ENCODE measurements around the gene SIRT6.
A peak's percentile ranks its signal among the peaks of the same experiment; 100 is the strongest.
"Not testable (repeated sequence)": the region's sequence is repeated elsewhere in the genome, so short reads cannot be mapped to it uniquely, and the experiment has no call there.

SIRT6 gene

DNA sequence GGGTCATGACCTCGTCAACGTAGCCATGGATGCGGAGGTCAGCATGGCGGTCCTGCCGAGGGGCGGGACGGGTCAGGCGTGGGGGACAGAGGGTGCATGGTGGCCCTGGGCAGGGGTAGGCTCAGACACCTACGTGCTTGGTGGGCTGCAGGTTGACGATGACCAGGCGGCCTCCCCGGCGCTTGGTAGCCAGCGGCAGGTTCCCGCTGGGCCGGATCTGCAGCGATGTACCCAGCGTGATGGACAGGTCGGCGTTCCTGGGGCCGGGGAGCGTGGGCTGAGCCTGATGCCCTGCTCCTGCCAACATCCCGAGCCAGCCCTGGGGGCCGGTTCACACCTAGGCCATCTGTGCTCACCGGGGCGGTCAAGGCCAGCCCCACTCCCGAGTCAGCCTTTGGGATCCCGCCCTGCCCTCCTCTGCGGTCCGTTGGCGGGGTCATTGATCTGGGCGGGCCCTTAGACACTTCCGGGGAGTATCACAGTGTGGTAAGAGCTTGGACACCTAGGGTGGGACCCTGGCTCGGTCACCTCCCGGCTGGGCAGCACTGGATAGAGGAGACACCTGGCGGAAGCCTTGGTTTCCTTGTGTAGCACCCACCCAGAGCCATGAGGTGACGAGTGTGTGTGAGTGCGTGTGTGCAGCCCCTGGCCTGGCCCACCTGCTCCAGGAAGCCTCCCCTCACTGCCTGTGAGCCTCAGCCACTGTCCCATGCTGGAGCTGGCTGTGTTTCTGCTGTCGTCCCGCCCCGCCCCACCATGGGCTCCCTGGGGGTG is 7.3 kb downstream of the SIRT6 start:
- DNase-seq (ENCODE audit: low spot score): no peak

DNA sequence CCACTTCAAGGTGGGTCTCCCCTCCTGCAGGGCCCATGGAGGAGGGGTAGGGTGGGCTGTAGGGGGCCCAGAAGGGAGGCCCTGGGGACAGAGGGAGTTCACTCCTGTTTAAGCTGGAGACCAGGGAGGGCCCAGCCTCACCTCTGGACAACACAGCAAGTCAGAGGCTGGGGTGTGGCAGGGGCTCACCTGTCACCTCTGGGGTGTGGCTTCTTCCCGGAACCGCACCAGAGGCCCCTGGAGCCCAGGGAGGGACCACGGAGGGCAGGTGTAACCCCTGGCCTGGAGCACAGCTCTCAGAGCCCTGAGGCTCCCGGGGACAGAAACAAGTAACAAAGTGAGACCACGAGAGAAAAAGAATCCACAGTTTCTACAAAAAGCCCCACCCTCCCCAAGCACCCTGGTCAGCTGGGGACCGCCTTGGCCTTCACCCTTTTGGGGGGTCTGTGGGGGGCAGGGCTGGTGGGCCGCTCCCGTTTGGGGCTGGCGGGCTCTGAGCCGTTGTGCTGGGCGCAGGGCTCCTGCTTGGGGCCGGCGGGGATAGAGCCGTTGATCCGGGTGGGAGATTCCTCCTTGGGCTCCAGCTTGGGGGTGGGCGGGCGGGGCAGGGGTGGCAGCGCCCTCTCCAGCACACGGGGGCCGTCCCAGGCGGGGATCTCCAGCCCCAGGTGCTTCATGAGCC is 8.0 kb downstream of the SIRT6 start:
- DNase-seq (ENCODE audit: low spot score): no peak

GRCh38 chr19:4173479-4174212 is 8.7 kb downstream of the SIRT6 start:
- no peak for DNase-seq (ENCODE audit: low spot score)

DNA sequence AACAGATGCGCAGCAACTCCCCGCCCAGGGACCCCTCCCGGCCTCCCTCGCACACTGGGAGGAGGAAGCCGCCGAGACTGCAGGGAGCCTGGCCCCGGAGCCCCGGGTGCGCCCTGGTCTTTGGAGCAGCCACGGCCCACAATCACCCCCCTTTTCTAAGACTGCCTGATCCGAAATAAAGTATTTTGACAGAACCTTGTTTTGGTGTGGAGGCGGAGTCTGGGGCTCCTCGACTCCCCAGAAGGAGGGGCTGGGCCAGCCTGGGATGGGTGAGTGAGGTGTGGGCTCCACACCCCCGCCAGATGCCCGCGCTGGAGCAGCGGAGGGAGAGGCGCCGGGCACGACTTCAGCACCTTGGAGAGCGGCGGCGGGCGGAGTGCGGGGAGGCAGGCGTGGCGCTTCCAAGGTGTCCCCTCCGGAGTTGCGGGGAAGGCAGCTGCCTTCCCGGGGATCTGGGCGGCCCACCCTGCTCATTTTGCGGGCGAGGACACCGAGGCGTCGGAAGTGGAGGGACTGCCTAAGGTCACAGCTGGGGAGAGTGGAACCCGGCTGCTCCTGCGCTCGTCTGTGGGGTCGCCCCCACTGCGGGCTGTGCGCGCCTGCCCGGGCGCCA is 9.4 kb downstream of the SIRT6 start:
- DNase-seq (ENCODE audit: low spot score): peak; percentile 34

GRCh38 chr19:4171676-4172075 is 10.7 kb downstream of the SIRT6 start:
- DNase-seq (ENCODE audit: low spot score): no peak

- DNase-seq (ENCODE audit: low spot score): no peak
Observed at GRCh38 chr19:4164262-4164661, 18.1 kb downstream of the SIRT6 start.

DNA sequence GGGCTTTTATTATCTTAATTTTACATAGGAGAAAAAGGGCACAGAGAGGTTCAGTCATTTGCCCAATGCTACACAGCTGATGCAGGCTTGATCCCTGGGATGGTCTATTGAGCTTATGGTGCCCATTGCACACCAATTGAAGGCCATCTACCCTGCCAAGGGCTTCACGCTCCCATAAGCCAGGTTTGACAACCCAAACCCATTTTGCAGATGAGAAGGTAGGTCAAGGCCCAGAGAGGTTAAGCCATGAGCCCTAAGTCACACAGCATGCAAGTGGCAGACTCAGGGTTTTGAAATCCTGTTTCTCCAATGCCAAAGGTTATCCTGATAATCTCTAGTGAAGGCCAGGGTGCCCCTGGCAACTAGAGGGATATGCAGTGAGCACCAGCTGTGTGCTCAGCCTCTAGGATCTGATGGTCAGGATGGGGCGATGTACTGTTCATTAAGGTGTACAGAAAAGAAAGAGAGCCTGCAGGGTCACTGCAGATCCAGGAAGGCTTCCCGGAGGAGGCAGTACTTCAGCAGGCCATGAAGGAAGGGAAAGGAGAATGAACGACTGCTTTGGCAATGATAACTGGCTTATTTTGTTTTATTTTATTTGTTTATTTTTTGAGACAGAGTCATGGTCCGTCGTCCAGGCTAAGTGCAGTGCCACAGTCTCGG is 20.8 kb downstream of the SIRT6 start:
- no peak for DNase-seq (ENCODE audit: low spot score)

- not testable (repeated sequence) for DNase-seq (ENCODE audit: low spot score)
Observed at GRCh38 chr19:4157971-4158370, 24.4 kb downstream of the SIRT6 start.

- DNase-seq (ENCODE audit: low spot score): no peak
Observed at GRCh38 chr19:4157164-4157563, 25.2 kb downstream of the SIRT6 start.

DNA sequence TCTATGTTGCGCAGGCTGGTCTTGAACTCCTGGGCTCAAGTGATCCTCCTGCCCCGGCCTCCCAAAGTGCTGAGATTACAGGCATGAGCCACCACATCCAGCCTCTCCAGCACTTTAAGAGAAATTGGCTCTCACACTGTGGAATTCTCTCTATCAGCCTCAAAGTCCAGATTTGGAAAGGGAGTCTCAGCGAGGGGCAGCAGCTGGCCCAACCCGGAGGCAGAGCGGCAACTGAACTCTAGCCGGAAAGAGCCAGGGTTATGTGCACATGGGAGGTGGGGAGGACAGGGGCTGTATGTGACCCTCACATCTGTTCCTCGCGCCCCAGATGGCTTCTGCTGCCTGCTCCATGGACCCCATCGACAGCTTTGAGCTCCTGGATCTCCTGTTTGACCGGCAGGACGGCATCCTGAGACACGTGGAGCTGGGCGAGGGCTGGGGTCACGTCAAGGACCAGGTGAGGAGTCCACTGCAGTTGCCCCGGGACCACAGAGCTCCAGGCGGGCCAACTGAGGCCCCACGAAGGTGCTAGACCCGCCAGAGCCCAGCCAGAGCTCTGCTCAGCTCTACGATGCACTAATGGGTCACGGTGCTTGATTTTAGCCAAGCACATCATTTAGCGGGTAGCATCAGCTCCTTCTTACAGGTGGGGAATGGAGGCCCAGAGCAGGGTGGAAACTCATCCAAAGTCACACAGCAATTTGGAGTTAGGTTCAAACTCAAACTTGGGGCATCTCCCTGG is 27.6 kb downstream of the SIRT6 start:
- DNase-seq (ENCODE audit: low spot score): no peak

GRCh38 chr19:4152241-4152998 is 29.9 kb downstream of the SIRT6 start:
- DNase-seq (ENCODE audit: low spot score): no peak

DNA sequence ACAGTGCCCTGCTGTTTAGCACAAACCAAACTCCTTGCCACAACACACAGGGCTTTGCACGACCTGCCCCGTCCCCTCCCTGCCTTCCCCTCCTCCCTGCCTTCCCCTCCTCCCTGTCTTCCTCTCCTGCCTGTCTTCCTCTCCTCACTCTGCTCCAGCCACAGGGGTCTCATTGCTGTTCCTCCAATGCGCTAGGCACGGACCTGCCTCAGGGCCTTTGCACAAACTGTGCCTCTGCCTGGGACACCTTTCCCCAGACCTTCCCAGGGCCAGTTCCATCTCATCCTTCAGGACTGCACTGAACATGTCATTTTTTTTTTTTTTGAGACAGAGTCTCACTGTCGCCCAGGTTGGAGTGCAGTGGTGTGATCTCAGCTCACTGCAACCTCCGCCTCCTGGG is 30.7 kb downstream of the SIRT6 start:
- no peak for DNase-seq (ENCODE audit: low spot score)

DNA sequence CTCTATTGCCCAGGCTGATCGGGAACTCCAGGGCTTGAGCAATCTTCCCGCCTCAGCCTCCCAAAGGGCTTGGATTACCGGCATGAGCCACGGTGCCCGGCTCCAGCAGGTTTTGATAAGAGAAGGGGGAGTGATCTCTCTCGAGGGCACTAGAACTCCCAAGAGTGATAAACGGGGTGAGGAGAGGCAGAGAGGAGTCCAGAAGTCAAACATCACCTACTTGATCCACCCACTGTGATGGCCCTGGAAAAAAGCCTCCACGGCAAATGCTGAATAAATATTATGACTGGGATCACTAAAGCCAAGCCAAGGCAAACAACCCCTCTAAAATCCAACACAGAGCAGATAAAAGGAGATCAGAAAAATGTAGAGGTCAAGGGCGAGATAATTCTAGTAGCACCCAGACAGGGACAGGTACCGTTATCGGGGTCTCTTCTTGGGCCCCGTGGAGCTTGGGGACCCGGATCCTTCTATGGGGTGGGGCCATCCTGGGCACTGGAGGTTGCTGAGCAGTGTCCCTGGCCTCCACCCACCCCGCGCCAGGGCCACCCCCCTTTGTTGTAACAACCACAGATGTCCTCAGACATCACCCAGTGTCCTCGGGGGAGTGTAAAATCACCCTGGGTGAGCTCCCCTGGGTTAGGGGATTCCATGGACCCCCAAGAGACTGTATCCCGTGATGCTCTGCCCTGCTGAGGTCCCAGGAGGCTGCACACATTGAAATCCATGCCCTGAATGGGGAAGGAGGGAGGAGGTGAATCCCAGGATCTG is 32.7 kb downstream of the SIRT6 start:
- DNase-seq (ENCODE audit: low spot score): no peak

DNA sequence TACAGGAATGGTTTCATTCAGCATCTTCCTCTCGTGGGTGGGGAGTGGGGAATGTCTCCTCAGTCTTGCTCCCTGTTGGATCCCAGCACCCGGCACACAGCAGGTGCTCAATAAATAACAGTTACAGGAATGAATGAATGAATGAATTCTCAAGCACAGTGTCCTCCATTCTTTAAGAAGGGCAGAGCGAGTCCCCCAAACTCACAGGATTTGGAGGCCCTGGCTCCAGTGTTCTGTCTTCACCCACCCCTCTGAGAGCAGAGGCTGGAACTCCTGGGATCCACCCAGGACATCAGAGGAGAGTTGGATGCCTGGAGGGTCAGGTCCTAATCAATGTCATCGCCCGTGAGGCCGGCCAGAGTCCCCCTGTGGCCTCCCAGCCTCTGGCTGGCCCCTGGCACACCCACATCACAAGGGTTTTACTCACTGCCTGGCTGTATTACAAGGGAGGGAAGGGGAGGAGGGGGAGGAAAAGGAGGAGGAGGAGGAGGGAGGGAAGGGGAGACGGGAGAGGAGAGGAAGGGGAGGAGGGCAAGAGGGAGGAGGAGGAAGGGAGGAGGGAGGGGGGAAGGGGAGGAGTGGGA is 37.6 kb downstream of the SIRT6 start:
- peak; percentile 61 for DNase-seq (ENCODE audit: low spot score)

- not testable (repeated sequence) for DNase-seq (ENCODE audit: low spot score)
Observed at GRCh38 chr19:4142916-4143315, 39.4 kb downstream of the SIRT6 start.

DNA sequence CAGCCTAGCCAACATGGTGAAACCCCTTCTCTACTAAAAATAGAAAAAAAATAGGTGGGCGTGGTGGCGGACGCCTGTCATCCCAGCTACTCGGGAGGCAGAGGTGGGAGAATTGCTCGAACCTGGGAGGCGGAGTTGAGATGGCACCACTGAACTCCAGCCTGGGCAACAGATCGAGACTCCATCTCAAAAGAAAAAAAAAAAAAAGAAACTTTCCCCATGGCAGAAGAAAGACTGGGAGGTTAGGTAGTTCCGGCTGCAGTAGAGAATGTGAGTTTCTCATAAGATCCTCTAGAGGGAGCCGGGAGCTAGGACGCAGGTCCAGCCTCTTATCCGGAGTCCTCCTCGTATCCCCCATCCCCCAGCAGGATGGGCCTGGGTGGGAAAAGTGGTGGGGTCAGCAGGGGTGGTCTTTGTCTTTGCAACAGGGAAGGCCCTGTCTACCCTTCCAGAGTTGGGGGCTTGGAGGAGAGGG is 42.1 kb downstream of the SIRT6 start:
- peak; percentile 66 for DNase-seq (ENCODE audit: low spot score)

- DNase-seq (ENCODE audit: low spot score): peak; percentile 69
Observed at GRCh38 chr19:4139614-4140236, 42.6 kb downstream of the SIRT6 start.

GRCh38 chr19:4138445-4138844 is 43.9 kb downstream of the SIRT6 start:
- no peak for DNase-seq (ENCODE audit: low spot score)

DNA sequence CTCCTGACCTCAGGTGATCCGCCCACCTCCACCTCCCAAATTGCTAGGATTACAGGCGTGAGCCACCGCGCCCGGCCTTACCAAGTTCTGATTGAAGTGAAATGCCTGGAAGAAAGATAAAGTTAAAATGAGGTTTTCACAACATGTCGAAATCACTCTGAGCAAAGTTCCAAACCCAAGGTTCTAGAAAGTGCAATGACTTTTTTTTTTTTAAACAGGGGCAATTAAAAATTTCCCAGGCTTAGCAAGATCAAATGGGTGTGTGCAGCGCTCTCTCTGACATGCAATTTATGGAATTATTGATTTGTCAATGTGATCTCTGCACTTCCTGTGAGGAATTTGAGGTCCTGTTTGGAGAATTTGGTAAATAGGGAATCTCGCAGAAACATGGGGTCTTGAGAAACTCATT is 45.7 kb downstream of the SIRT6 start:
- no peak for DNase-seq (ENCODE audit: low spot score)
